ENCODE data around the gene MEG3.

- no peak for TF ChIP-seq POLR2A (IDR thresholded peaks at IDR 0.05; ENCODE audit: low read length)
- TF ChIP-seq GATA1 (IDR thresholded peaks at IDR 0.05; ENCODE audit: low read depth, low read length), result no peak
These were observed 19.4 kb downstream of the MEG3 start for GRCh38 chr14:100845341-100845740.
